ENCODE results near the gene MAPK10. TPM values are rescaled to one million over a fixed set of nuclear protein-coding genes. Genes with fewer than 3 reads are reported as not detected.

Gene MAPK10
- total RNA-seq, 6 experiments from 2014 or later = 0.79 to 1.8 (median 1.1) TPM

DNA sequence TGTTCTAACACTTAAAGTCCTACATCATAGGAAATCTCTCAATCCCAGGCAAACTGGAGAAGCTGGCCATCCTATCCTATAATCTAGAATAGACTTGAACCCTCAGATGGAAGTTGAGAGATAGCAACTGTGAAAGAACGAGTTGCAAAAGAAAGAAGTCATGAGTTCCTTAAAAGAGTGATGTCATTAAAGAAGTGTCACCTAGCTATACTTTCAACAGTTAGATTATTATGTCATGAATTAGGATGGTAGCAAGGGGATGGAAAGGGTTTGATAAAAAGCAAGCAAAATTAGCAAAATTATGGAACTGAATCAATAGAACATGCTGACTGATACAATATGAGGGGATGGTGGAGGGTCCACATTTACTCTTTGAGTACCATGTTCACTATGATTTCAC lies 7.1 kb upstream of the MAPK10 start:
- TF ChIP-seq, protein P1, sequence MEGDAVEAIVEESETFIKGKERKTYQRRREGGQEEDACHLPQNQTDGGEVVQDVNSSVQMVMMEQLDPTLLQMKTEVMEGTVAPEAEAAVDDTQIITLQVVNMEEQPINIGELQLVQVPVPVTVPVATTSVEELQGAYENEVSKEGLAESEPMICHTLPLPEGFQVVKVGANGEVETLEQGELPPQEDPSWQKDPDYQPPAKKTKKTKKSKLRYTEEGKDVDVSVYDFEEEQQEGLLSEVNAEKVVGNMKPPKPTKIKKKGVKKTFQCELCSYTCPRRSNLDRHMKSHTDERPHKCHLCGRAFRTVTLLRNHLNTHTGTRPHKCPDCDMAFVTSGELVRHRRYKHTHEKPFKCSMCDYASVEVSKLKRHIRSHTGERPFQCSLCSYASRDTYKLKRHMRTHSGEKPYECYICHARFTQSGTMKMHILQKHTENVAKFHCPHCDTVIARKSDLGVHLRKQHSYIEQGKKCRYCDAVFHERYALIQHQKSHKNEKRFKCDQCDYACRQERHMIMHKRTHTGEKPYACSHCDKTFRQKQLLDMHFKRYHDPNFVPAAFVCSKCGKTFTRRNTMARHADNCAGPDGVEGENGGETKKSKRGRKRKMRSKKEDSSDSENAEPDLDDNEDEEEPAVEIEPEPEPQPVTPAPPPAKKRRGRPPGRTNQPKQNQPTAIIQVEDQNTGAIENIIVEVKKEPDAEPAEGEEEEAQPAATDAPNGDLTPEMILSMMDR (IDR thresholded peaks at IDR 0.05) = no peak
- no peak for DNase-seq
- no peak overlapping the region for H3K27ac Mint-ChIP-seq
- no peaks in the 10 kb centered on the region; the same call in 1 of the 2 replicates for H3K27me3 Mint-ChIP-seq (ENCODE audit: insufficient read depth)
- H3K36me3 Mint-ChIP-seq (ENCODE audit: low read depth) = no peaks in the 10 kb centered on the region
- no peaks in the 10 kb centered on the region for H3K4me1 Mint-ChIP-seq (ENCODE audit: low read depth)
- H3K9me3 Mint-ChIP-seq = peaks cover 7% of the 10 kb centered on the region
- H3K4me3 Mint-ChIP-seq = no peak overlapping the region

DNA sequence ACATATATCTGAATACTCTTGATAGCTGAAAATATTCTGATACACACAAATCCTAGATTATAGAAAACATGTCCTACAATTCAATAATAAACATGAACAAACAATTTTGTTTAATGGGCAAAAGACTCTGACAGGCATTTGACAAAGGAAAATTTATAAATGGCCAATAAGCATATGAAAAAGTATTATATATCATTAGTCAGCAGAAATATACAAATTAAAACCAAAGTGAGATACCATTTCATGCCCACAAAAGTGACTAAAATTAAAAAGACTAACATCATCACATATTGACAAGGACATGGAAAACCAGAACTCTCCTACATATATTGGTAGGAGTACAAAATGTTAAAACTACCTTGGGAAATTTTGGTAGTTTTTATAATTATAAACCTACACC lies 2.7 kb upstream of the MAPK10 start:
- H3K27ac Mint-ChIP-seq = no peak overlapping the region
- TF ChIP-seq, protein P1 (IDR thresholded peaks at IDR 0.05) = no peak
- H3K36me3 Mint-ChIP-seq (ENCODE audit: low read depth) = no peaks in the 10 kb centered on the region
- H3K4me3 Mint-ChIP-seq = no peak overlapping the region
- no peaks in the 10 kb centered on the region for H3K9me3 Mint-ChIP-seq
- H3K27me3 Mint-ChIP-seq (ENCODE audit: insufficient read depth) = peaks cover 2% of the 10 kb centered on the region
- no peak for DNase-seq
- peaks cover 12% of the 10 kb centered on the region for H3K4me1 Mint-ChIP-seq (ENCODE audit: low read depth)

DNA sequence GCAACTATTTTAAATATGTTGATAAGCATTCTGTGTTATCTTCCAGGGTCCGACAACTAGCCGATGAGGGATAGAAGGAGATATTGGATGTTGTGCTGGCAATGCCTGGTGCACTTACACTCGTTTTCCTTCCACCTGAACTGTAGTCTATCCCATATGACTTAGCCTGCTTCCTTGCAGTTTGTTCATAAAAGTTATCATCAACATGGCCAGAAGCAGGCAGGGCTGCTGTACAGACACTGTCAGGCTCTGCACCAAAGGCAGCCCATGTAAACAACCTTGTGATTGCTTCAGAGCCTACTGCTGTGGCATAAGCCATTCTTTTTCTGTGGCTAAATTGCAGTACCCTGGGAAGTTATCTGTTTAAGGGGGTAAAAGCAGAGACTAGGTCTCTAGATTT lies 1.6 kb downstream of the MAPK10 start:
- Mint-ChIP-seq H3K27me3 (ENCODE audit: insufficient read depth) (peaks cover 2% of the 10 kb centered on the region), H3K27ac (no peak overlapping the region), H3K4me3 (no peak overlapping the region), H3K4me1 (ENCODE audit: low read depth) (peaks cover 12% of the 10 kb centered on the region), H3K9me3 (no peaks in the 10 kb centered on the region), H3K36me3 (ENCODE audit: low read depth) (no peaks in the 10 kb centered on the region)
- TF ChIP-seq, protein P1 (IDR thresholded peaks at IDR 0.05) = no peak
- DNase-seq = no peak

DNA sequence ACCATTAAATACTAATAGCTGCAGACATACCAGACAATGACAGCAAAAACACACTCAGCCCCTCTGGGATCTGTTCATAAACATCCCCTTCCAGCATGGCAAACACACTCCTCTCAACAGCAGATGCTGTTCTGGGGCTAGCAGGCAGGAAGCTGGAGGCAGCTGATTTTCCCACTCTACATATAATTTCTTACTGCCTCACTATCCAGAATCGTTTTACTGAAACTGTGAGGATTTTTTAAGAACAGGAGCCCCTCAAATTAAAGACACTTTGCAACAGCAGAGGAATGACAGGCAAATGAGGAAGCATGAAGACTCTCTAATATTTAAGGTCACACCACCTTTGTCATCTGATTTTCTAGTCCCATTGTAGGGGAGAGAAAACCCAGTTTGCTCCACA lies 2.2 kb downstream of the MAPK10 start:
- H3K36me3 Mint-ChIP-seq (ENCODE audit: low read depth) = no peaks in the 10 kb centered on the region
- no peak for DNase-seq
- peaks cover 12% of the 10 kb centered on the region for H3K4me1 Mint-ChIP-seq (ENCODE audit: low read depth)
- peaks cover 2% of the 10 kb centered on the region for H3K27me3 Mint-ChIP-seq (ENCODE audit: insufficient read depth)
- no peak overlapping the region for H3K27ac Mint-ChIP-seq
- H3K9me3 Mint-ChIP-seq = no peaks in the 10 kb centered on the region
- H3K4me3 Mint-ChIP-seq = no peak overlapping the region
- TF ChIP-seq, protein P1 (IDR thresholded peaks at IDR 0.05) = no peak

DNA sequence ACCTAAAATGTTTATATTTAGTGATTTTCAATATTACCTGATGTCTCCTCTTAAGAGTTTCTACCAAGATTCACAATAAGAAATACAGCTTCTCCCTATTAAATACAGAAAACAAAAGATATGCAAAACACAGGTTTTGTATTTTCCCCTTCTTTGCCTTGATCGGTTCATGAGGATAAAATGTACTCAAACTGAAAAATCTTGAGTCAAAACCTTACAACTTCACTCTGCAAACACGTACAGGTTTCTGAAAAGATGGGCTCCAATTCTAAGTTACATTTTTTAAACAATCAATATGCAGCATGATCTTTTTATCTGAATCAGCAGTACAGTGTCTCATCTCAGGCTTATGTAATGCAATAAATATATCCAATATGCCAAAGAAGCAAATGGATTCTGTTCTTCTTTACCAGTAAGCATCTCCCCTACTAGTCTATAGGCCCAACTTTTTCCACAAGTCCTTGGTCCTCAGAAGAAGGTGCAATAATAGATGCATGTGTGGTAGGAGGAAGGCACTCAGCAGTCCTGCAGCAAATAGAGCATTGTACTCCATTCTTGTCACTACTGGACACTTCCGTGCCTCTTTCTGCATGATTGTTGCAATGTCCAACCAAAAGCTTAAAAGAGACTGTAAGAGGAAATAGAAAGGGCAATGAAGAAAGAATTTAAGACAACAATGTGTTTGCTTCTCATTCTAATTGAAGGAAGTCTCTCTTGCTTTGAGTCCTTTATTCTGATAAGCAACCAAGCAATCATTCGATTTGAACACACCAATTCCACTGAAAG lies 3.2 kb downstream of the MAPK10 start:
- H3K4me1 Mint-ChIP-seq (ENCODE audit: low read depth) = peaks cover 12% of the 10 kb centered on the region

More for the DNA sequence above, 3.2 kb downstream of the MAPK10 start:
- no peak overlapping the region for H3K4me3 Mint-ChIP-seq
- DNase-seq = no peak
- peaks cover 2% of the 10 kb centered on the region for H3K27me3 Mint-ChIP-seq (ENCODE audit: insufficient read depth)
- no peaks in the 10 kb centered on the region for H3K36me3 Mint-ChIP-seq (ENCODE audit: low read depth)
- H3K9me3 Mint-ChIP-seq = no peaks in the 10 kb centered on the region
- no peak overlapping the region for H3K27ac Mint-ChIP-seq
- TF ChIP-seq, protein P1 (IDR thresholded peaks at IDR 0.05) = no peak
